Nephron (organoid): ENCODE results near the gene NXT1.

Experiments used
- H3K27ac Mint-ChIP-seq, 3 experiments: 2 replicates each; pipeline ENCODE4 v1.8.0; 2020; ENCODE audit warnings: mixed read lengths in 3 of 3, mild to moderate bottlenecking in 2 of 3, moderate library complexity in 1 of 3
- H3K27me3 Mint-ChIP-seq: 2 replicates; pipeline ENCODE4 v1.8.0; 2021; ENCODE audit warnings: low read depth, mild to moderate bottlenecking, moderate library complexity, mixed read lengths
- H3K36me3 Mint-ChIP-seq: 2 replicates; pipeline ENCODE4 v1.8.0; 2020; ENCODE audit warnings: low read depth, mixed read lengths
- H3K4me1 Mint-ChIP-seq: 2 replicates; pipeline ENCODE4 v1.8.0; 2020; ENCODE audit warnings: mixed read lengths
- H3K4me3 Mint-ChIP-seq, 3 experiments: 2 replicates each; pipeline ENCODE4 v1.8.0; 2020; ENCODE audit warnings: mild to moderate bottlenecking in 3 of 3, mixed read lengths in 3 of 3, moderate library complexity in 2 of 3
- H3K9me3 Mint-ChIP-seq: 2 replicates; pipeline ENCODE4 v1.8.0; 2020; ENCODE audit warnings: mixed read lengths
- CTCF ChIP-seq, 3 experiments: fragments of 200-600 bp; sonication (generic); IDR thresholded peaks; one replicate each; pipeline ENCODE4 v1.5.0; 2021; ENCODE audit warnings: antibody characterized with exemption in 3 of 3; ENCODE audit not compliant: unreplicated experiment in 3 of 3

Gene NXT1

DNA sequence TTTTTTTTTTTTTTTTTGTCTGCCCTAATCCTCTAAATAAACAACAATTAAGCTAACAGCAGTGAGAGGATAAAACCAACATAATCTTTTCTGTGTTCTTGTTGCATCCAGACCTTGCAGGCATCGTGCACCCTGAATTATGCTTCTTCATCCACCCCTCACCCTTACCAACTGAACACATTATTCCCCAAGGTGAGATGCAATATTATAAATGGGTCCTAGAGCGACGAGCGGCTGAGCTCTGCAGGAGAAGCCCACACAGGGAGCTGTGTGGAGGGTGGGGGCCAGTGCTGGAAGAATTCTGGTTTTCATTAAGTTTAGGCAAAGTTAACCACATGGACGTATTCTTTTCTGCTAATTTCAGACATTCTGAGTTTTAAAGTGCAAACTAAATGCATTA is 32.2 kb upstream of the NXT1 start:
- no peak overlapping the region for H3K27ac Mint-ChIP-seq
- no peak for TF ChIP-seq CTCF (IDR thresholded peaks at IDR 0.05; ENCODE audit: unreplicated experiment in 3 of 3)
- no peaks in the 10 kb centered on the region for H3K4me1 Mint-ChIP-seq
- no peak overlapping the region for H3K4me3 Mint-ChIP-seq
- no peaks in the 10 kb centered on the region for H3K36me3 Mint-ChIP-seq
- no peaks in the 10 kb centered on the region for H3K9me3 Mint-ChIP-seq
- peaks cover 4% of the 10 kb centered on the region for H3K27me3 Mint-ChIP-seq

- Mint-ChIP-seq H3K27me3 (peaks cover 4% of the 10 kb centered on the region), H3K27ac (no peak overlapping the region), H3K4me3 (no peak overlapping the region), H3K9me3 (no peaks in the 10 kb centered on the region), H3K36me3 (no peaks in the 10 kb centered on the region), H3K4me1 (no peaks in the 10 kb centered on the region)
- TF ChIP-seq CTCF (IDR thresholded peaks at IDR 0.05; ENCODE audit: unreplicated experiment in 3 of 3): peak in 2 of 3 experiments; percentile 14 to 17
Observed at GRCh38 chr20:23320317-23320716, 30.3 kb upstream of the NXT1 start.

DNA sequence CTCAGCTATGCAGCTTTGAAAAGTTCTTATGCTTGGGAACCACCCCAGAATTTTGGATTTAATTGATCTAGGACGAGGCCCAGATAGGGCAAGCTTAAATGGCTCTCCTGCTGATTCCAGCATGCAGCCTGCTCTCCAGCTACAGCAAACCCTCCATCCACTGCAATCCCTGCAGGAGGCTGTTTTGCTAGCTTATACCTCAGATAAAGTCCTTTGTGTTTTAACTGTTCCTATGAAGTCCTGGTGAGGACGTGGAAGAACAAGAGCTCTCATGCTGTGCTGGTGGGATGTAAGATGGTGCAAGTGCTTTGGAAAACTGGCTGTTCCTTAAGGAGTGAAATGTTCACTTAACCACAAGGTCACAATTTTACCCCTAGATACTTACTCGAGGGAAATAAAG is 25.5 kb upstream of the NXT1 start:
- H3K36me3 Mint-ChIP-seq: no peaks in the 10 kb centered on the region
- no peaks in the 10 kb centered on the region for H3K9me3 Mint-ChIP-seq
- TF ChIP-seq CTCF (IDR thresholded peaks at IDR 0.05; ENCODE audit: unreplicated experiment in 3 of 3): no peak
- H3K27me3 Mint-ChIP-seq: peaks cover 4% of the 10 kb centered on the region
- no peak overlapping the region for H3K27ac Mint-ChIP-seq
- no peak overlapping the region for H3K4me3 Mint-ChIP-seq
- no peaks in the 10 kb centered on the region for H3K4me1 Mint-ChIP-seq

DNA sequence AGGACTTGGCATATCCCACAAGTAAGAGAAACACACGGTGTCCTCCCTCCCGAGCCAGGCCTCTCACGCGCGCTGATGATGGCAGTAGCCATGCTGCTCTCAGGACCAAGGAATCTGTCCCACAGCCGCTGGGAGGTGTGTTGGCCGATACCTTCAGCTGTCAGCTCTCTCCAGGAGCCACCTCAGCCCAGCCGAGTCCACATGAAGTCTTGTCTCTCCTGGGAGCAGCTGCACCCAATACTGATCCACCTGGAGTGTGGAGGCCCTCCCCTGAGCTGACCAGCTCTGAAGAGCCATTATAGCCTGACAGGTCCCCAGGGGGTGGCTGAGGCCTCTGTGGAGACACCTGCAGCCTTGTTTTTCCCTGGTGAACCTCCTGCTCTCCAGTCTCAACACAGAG is 23.8 kb upstream of the NXT1 start:
- Mint-ChIP-seq H3K4me3 (no peak overlapping the region), H3K27ac (no peak overlapping the region), H3K27me3 (peaks cover 4% of the 10 kb centered on the region), H3K9me3 (no peaks in the 10 kb centered on the region), H3K4me1 (no peaks in the 10 kb centered on the region), H3K36me3 (no peaks in the 10 kb centered on the region)
- no peak for TF ChIP-seq CTCF (IDR thresholded peaks at IDR 0.05; ENCODE audit: unreplicated experiment in 3 of 3)

DNA sequence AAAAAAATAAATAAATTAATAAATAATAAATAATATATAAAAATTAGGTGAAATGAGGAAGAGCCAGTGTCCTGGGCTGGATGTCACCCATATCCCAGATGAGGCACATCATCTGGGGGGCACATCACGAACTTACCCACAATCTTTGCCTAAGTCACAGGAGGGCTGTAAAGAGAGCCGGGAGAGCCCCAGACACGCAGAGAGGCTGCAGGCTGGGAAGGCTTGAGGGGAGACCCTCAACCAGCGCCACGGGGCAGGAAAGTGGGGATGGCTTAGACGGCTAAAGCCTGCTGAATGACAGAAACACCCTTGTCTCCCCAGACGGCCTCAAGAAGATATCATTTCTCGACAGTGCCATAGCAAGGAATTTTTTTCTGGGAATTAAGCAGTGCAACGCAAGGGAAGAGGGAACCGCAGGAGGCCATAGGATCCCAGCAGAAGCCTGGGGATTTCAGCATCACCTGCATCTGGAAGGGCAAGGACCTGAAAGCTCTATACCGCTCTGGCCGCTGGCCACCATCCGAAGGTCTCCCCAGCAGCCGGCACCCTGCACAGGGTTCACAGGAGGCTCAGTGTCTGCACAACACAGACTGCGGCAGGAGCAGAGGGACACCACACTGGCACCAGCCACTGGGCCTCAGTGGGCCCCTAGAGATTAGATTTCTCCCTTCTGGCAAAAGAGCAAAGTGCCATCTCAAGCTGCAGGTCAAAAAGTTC is 22.8 kb upstream of the NXT1 start:
- H3K27me3 Mint-ChIP-seq: no peaks in the 10 kb centered on the region
- H3K4me1 Mint-ChIP-seq: no peaks in the 10 kb centered on the region
- no peaks in the 10 kb centered on the region for H3K9me3 Mint-ChIP-seq
- H3K4me3 Mint-ChIP-seq: no peak overlapping the region
- no peak overlapping the region for H3K27ac Mint-ChIP-seq
- H3K36me3 Mint-ChIP-seq: no peaks in the 10 kb centered on the region
- TF ChIP-seq CTCF (IDR thresholded peaks at IDR 0.05; ENCODE audit: unreplicated experiment in 3 of 3): no peak
